GM12872 (cell line): ENCODE results near the gene CACNA1B.

Source experiments
- CTCF ChIP-seq: IDR thresholded peaks from 3 replicates; pipeline ENCODE4 v1.5.1; 2011; ENCODE audit warnings: low read depth, mild to moderate bottlenecking, low read length, moderate library complexity; ENCODE audit not compliant: insufficient read depth

The CACNA1B gene

DNA sequence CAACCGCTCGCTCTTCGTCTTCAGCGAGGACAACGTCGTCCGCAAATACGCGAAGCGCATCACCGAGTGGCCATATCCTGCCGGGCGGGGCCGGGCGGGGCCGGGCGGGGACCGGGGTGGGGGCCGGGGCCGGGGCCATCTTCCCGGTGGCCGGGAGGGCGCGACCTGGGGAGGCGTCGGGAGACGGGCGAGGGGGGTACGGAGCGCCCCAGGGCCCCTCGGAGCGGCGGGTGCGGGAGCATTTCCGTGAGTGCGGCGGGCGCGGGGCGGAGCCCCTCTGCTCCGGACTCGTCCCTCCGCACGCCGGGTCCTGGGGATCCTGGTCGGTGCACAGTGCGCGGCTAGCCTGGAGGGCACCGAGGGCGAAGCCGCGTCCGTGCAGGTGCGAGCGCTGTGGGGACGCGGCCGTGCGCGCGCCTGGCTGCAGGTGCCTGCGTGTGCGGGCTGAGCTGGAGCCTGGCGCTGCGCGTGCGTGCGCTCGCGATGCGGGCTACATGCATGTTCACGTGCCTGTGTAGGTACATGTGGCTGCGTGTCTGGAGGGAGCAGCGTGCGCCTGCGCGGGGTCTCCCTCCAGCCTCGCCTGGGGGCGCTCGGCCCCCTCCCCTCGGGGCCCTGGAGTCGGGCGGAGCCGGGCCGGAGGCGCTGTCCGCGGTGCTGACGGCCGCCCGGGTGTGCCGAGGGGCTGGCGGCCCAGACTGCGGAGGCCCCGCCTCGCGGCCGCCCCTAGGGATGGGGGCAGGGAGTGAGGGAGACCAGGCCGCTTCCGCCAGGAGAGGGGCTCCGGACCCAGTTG, 762 bp downstream of the CACNA1B start:
- TF ChIP-seq CTCF: no peak

DNA sequence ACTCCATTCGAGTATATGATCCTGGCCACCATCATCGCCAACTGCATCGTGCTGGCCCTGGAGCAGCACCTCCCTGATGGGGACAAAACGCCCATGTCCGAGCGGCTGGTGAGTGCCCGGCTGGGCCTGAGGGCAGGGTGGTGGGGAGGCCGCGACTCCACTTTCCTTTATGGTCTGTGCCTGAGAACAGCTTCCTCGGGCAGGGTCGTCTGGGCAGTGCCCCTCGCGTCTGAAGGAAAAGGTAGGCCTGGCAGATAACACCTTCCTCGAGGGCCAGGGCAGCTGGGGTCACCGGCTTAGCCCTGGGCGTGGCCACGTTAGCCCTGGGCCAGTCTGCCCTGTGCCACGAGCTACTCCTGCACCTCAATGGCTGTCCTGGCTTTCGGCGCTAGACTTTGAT, 1.5 kb downstream of the CACNA1B start:
- TF ChIP-seq CTCF: no peak

DNA sequence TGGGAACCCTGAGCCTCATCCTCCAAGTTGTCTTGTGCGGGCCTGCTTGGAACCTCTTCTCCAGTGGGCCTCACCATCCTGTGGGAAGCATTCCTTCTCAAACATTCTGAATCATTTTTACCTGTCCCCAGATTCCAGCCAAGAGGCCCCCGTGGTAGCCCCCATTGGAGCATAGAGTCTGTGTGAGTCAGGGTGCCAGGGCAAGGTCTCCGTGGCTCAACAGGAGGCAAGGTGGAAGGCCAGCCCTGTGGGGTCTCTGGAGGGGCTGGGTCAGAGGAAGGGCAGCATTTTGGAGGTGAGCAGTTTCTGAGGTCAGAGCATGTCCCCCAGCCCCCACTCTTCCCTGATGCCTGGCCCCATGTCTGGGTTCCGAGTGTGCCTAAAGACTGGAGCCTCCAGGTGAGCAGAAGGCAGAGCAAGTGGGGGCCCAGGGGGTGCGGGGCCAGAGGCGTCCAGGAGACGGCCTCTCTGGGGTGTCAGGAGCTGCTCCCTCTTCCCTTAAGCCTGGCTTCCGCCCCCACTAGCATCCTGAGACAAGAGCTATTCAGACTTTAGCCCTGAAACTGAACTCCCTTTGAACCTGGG, 2.1 kb downstream of the CACNA1B start:
- TF ChIP-seq CTCF: no peak

GRCh38 chr9:137880160-137880975, 2.8 kb downstream of the CACNA1B start:
- TF ChIP-seq CTCF: no peak

DNA sequence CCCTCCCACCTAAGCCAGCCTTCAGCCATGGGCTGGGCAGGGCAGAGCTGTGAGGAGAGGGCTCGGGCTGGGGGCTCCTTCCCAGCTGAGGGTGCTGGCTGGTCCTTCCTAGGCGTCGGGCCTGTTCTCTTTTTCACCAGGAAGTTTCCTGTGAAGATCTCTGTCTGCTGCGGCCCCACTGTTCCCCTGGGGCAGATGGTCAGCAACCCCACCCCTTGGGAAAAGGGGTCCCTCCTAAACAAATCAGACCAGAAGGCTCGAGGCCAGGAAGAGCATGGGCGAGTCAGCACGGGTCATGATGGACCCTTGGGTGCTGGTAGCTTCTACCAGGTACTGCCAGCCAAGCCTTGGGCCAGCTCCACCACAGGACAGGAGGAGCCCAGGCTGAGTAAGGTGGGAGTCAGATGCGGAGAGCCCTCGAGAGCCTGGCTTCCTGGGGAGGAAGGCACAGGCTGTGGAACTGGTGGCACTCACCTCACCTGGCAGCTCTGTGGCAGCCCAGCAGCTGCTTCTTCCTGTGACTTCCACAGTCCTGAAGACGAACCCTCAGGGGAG, 3.5 kb downstream of the CACNA1B start:
- no peak for TF ChIP-seq CTCF

DNA sequence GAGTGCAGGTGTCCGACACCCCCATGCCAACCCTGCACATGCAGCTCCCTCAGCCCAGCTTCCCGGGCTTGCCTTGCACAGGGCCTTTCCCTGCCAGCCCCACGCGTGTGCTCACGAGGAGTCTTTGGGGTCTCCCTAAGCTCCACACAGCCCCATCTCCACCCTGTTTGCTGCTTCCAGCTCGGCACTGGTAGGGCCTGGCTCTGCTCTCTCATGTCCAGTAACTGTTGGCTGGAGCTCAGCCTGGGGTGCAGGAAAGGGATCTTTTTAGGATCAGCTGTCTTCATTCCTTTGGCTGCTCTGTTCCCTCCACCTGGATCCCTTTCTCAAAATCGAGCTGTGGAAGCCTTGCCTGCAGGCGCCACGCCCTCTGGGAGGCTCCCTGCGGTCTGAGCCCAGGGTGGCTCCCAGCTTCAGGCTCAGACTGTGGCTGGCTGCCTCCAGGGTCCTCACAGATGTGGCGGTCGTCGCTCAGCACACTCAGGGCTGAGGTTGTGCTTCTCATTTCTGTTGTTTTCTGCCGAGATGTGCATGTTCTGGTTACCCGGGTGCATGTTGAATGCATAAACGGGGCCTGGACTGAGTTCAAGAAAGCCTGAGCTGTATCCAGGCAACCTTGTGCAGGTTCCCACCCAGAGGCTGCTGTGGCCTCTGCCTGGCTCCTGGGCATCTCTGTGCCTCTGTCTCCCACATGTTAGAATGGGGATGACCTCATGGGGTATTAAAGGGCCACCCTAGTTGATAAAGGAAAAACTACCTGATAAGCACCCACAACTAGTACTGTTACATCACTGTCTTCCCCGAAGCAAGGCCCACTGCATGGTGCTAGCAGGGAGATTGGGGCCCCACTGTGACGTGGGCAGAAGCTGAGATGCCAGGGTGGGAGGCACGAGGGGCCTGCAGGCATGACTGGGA, 4.3 kb downstream of the CACNA1B start:
- no peak for TF ChIP-seq CTCF

- no peak for TF ChIP-seq CTCF
Observed at GRCh38 chr9:137882506-137882821, 4.9 kb downstream of the CACNA1B start.
